HG03558 (cell line): ENCODE results near the gene MRS2.

Source experiments
- ATAC-seq: cut with Tn5 transposase; IDR thresholded peaks from one replicate; pipeline ENCODE4 v1.9.1; 2021; ENCODE audit warnings: moderate number of reproducible peaks; ENCODE audit not compliant: unreplicated experiment; ENCODE audit errors: extremely low read depth

The MRS2 gene

GRCh38 chr6:24458941-24459340, 56.2 kb downstream of the MRS2 start:
- ATAC-seq, result no peak

GRCh38 chr6:24460966-24461365, 58.2 kb downstream of the MRS2 start:
- no peak for ATAC-seq

GRCh38 chr6:24464253-24465038, 61.7 kb downstream of the MRS2 start:
- no peak for ATAC-seq

GRCh38 chr6:24469811-24470210, 67.1 kb downstream of the MRS2 start:
- no peak for ATAC-seq

GRCh38 chr6:24472181-24472580, 69.4 kb downstream of the MRS2 start:
- ATAC-seq, result no peak
